ENCODE data around the gene MN1.

Gene MN1

DNA sequence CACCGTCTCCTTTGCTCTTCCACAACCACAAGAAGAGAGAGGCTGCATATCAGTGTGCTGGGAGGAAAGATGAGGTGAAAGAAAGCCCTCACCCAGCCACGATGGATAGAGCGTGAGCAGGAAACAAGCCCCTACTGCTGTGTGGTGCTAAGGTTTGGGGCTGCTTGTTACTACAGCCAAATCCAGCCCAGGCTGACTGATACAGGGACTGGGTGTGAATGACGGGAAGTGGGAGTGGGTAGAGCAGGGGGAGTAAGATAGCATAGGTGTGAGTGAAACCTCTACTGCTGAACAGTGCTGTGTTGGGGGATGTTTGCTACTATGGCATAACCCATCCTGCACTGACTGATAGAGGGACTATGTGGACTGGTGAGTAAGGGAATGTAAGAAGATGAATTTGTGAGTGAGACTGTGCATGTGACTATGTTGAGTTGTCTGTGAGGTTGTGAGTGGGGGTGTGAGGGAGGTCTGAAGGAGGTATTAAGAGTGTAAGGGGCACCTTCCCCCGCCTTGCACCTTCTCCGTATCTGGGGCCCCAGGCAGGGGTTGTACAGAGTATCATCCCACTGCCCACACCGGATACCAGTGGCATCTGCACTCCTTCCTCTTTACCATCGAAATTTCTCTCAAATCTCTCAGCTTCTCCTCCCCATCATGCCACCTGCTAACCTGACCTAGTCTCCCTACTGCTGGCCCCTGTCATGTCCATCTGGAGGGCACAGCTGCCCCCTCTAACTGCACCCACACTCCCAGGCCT, 91.5 kb downstream of the MN1 start:
- DNase-seq = no peak

DNA sequence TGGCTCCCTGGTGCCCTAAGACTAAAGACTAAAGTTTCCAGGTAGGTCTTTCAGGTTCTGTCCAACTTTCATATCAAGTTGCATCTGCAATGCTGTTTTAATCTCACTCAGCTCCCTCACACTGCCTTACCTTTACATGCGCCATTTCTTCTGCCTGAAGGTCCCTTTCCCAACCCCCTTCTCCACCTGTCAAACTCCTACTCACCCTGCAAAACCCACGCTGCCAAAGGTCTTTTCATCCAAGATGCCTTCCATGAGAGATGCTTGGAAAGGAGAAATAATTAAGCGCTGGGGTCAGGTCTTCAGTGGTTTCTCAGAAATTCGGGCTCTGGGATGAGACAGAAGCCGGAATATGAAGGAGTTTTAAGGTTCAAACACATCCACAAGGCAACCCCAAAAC, 95.1 kb downstream of the MN1 start:
- no peak for DNase-seq

DNA sequence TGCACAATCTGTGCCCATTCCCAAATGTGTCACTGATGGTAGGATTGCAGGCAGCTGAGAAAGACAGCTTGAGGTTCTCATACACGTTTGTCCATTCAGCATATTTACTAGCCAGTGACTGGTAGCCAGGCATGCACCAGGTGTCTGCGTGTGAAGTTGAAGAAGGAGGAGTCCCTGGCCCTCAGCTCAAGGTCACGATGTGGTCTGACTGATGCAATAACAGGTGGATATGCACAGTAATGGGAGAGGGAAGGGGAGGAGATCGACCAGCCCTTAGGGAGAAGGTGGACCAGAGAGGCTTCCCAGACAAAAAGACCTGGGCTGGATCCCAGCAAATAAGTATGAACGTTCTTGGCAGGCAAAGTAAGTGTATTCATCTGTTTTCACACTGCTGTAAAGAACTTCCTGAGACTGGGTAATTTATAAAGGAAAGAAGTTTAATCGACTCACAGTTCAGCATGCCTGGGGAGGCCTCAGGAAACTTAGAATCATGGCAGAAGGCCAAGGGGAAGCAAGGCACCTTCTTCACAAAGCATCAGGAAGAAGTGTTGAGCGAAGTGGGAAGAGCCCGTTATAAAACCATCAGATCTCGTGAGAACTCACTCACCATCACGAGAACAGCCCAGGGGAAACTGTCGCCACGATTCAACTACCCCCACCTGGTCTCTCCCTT, 96.0 kb downstream of the MN1 start:
- no peak for DNase-seq

DNA sequence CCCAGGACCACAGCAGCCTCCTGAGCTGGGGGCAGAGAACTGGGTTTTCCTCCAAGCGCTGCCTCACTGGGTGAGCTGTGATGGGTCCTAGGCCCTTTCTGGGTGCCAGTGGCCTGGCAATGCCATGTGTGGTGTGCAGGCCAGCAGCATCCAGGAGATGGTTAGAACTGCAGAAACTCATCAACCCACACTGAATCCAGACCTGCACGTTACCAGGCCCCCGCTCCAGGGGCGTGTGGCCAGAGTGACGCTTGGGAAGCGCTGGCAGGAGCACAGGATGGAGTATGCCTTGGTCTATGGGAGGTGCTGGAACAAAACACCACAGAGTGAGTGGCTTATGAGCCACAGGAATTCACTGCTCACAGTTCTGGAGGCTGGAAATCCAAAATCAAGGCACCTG, 97.0 kb downstream of the MN1 start:
- no peak for DNase-seq

DNA sequence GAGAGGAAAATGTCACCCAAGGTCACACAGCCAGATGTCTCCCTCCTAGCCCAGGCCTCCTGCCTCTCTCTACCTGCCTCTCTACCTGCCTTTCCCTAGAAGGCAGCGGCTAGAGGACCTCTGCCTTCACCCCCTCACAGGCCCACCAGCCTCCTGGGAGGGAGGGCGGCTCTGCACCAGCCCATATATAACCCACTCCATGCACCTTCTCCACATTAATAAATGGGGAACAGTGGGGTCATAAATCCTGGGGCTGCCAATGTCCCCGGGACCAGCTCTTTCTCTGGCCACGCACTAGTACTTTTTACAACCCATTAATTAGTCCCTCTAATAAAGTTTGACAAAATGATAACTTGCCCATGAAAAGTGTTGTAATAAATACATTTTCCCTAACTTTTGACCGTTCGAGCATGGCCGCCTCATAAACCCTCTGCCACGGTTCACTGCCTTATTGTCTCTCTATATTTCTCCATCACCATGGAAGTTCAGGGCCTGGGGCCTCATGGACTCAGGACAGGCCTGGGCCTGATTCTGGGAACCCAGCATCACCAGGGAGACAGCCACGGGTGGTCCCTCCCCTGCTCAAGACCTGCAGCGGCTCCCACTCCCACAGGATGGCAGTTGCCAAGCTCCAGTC, 102.1 kb downstream of the MN1 start:
- no peak for DNase-seq

DNA sequence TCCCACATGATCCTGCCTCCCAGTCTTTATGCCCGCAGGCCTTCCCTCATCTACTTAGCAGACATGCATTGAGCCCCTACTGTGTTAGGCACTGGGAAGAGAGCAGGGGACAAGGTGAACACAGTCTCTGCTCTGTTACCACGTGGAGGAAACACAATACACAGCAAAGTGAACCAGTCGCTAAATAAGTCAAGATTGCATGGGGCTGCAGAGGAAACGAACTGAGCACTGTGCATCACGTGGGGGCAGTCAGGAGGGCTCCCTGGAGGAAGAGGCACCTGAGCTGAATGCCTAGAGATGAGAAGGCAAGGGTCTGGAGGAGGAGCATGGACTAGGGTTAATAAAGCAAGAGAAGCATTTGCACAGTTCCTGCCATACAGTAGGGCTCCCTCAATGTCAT, 102.7 kb downstream of the MN1 start:
- DNase-seq = no peak

Data from activated CD4-positive, CD25-positive, alpha-beta regulatory T cell treated with anti-CD3 and anti-CD28 coated beads, Interleukin-2, amount 50 U/mL, for 72 hours (primary cell).